ENCODE data around the gene ACOT7.

GRCh38 chr1:6386371-6386949, 7.1 kb downstream of the ACOT7 start:
- TF ChIP-seq POLR2A (IDR thresholded peaks at IDR 0.05; ENCODE audit: low read depth, low read length) (no peak), POLR2AphosphoS5 (IDR thresholded peaks at IDR 0.05; ENCODE audit: low read depth, low read length) (no peak), TAF1 (IDR thresholded peaks at IDR 0.05; ENCODE audit: low read depth, low read length) (no peak), SPI1 (IDR thresholded peaks at IDR 0.05; ENCODE audit: low read depth, low read length) (no peak), POU2F2 (IDR thresholded peaks at IDR 0.05; ENCODE audit: low read depth, low read length) (no peak)

Measured in GM12891 (cell line).